DMS153 treated with DMSO at 0.1 percent for 48 hours (cell line): ENCODE data around the gene RPL9.
"Not testable (repeated sequence)": the region's sequence is repeated elsewhere in the genome, so short reads cannot be mapped to it uniquely, and the experiment has no call there.

Source experiments
- DNase-seq: peaks from one replicate; lab custom pipeline; 2025; ENCODE audit not compliant: unreplicated experiment; lab: John Stamatoyannopoulos, UW

Gene RPL9

GRCh38 chr4:39427520-39428114 lies 31.1 kb downstream of the RPL9 start:
- DNase-seq = no peak

GRCh38 chr4:39426728-39427127 lies 32.0 kb downstream of the RPL9 start:
- no peak for DNase-seq

GRCh38 chr4:39425297-39425696 lies 33.4 kb downstream of the RPL9 start:
- not testable (repeated sequence) for DNase-seq

- no peak for DNase-seq
Measured at GRCh38 chr4:39422247-39422646, 36.5 kb downstream of the RPL9 start.

- DNase-seq = no peak
Measured at GRCh38 chr4:39415678-39416283, 42.9 kb downstream of the RPL9 start.

GRCh38 chr4:39411561-39411960 lies 47.2 kb downstream of the RPL9 start:
- not testable (repeated sequence) for DNase-seq

- no peak for DNase-seq
Measured at GRCh38 chr4:39410415-39410814, 48.3 kb downstream of the RPL9 start.

GRCh38 chr4:39407584-39407885 lies 51.2 kb downstream of the RPL9 start:
- DNase-seq = no peak

GRCh38 chr4:39406763-39407583 lies 51.7 kb downstream of the RPL9 start, which contains the start of gene KLB:
Gene KLB, plus strand, starts transcription at chr4:39406930. Its CDS starts 20 bp downstream, at chr4:39406950.
- DNase-seq = no peak
